Measurements from ENCODE around the gene PCBP3.

The PCBP3 gene

DNA sequence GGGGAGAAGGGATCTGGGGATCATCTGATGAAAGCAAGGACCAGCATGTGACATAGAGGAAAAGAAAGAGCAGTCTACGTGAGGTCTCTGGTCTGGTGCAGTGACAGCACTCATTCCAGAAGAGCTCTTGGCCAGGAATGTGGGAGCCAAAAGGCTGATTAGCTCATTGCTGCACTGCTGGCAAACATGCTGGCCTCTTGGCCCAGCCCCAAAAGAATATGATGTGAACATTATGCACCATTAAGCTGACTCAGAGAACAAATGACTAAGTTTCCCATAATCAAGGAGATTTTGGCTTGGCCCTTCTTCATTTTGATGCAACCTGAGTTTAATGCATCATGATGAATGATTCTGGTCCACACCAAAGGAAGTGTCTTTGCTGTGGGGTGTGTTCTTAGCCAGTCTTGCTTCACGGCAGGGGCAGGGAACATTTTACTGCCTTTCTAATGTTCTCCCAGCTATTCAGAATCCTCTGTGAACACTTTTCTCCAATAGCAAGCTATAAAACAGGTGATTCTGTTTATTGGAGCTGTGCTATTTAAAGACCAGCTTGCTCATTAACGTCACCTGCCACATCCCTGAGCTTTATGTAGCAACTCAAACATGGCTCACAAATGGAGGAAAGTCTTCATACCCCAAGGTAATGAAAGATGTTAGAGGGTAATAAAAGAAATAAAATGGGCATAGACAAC is 55.1 kb downstream of the PCBP3 start:
- TF ChIP-seq, protein P1, sequence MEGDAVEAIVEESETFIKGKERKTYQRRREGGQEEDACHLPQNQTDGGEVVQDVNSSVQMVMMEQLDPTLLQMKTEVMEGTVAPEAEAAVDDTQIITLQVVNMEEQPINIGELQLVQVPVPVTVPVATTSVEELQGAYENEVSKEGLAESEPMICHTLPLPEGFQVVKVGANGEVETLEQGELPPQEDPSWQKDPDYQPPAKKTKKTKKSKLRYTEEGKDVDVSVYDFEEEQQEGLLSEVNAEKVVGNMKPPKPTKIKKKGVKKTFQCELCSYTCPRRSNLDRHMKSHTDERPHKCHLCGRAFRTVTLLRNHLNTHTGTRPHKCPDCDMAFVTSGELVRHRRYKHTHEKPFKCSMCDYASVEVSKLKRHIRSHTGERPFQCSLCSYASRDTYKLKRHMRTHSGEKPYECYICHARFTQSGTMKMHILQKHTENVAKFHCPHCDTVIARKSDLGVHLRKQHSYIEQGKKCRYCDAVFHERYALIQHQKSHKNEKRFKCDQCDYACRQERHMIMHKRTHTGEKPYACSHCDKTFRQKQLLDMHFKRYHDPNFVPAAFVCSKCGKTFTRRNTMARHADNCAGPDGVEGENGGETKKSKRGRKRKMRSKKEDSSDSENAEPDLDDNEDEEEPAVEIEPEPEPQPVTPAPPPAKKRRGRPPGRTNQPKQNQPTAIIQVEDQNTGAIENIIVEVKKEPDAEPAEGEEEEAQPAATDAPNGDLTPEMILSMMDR (conservative IDR thresholded peaks at IDR 0.05; ENCODE audit: low read depth, low read length) = no peak
- Histone ChIP-seq H3K4me2 (no peak overlapping the region), H3K4me3 (IDR thresholded peaks at IDR 0.05; ENCODE audit: insufficient read depth, low read depth, low read length) (no peak overlapping the region), H3K79me2 (ENCODE audit: insufficient read depth, low read depth) (no peaks in the 10 kb centered on the region), H3K9ac (no peak overlapping the region), H2AFZ (ENCODE audit: low read depth) (no peak overlapping the region), H3K27ac (no peak overlapping the region), H3K4me1 (ENCODE audit: low read depth, poor library complexity, severe bottlenecking) (no peaks in the 10 kb centered on the region), H3K36me3 (ENCODE audit: insufficient read depth) (no peaks in the 10 kb centered on the region), H3K27me3 (ENCODE audit: insufficient read depth, low read depth) (peaks cover 25% of the 10 kb centered on the region), H4K20me1 (ENCODE audit: insufficient read depth) (no peaks in the 10 kb centered on the region)

DNA sequence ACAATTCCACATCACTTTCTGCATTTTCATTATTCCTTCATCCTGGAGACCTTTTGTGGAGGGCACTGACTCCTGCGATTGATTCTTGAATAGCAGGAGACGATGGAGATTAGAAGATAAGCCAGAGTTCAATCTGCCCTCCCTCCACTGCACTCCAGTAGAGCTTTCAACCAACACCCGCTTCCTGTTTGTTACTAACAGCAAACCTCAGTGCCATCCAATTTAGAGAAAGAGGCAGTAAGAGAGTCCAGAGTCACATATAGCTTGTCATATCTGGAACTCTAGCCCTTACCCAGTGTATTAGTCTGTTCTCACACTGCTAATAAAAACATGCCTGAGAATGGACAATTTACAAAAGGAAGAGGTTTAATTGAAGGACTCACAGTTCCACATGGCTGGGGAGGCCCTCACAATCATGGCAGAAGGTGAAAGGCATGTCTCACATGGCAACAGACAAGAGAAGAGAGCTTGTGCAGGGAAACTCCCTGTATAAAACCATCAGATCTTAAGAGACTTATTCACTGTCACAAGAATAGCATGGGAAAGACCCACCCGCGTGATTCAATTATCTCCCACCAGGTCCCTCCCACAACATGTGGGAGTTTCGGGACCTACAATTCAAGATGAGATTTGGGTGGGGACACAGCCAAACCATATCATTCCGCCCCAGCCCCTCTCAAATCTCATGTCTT is 55.9 kb downstream of the PCBP3 start:
- Histone ChIP-seq H3K36me3 (ENCODE audit: insufficient read depth) (no peaks in the 10 kb centered on the region), H3K4me1 (ENCODE audit: low read depth, poor library complexity, severe bottlenecking) (no peaks in the 10 kb centered on the region), H3K4me2 (no peak overlapping the region), H3K4me3 (IDR thresholded peaks at IDR 0.05; ENCODE audit: insufficient read depth, low read depth, low read length) (no peak overlapping the region), H3K79me2 (ENCODE audit: insufficient read depth, low read depth) (no peaks in the 10 kb centered on the region), H3K9ac (no peak overlapping the region), H3K27me3 (ENCODE audit: insufficient read depth, low read depth) (peaks cover 25% of the 10 kb centered on the region), H2AFZ (ENCODE audit: low read depth) (no peak overlapping the region), H3K27ac (no peak overlapping the region), H4K20me1 (ENCODE audit: insufficient read depth) (no peaks in the 10 kb centered on the region)
- TF ChIP-seq, protein P1 (conservative IDR thresholded peaks at IDR 0.05; ENCODE audit: low read depth, low read length) = no peak

DNA sequence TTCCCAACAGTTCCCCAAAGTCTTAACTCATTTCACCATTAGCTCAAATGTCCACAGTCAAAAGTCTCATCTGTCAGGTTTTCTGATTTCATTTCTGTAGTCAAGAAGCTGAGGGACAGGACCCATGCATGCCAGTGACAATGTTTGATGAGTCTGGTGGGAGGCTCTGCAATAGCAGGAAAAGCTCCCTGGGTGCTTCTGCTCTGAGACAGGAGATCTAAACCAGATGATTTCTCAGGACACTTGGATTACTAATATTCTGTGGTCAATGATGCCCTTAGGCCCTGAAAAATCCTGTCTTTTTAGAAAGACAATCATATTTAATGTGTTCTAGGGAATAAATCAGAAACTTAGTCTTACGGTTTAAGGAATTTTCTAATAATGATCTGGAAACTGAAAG is 56.4 kb downstream of the PCBP3 start:
- no peaks in the 10 kb centered on the region for H3K79me2 ChIP-seq (ENCODE audit: insufficient read depth, low read depth)
- no peak overlapping the region for H2AFZ ChIP-seq (ENCODE audit: low read depth)
- peaks cover 25% of the 10 kb centered on the region for H3K27me3 ChIP-seq (ENCODE audit: insufficient read depth, low read depth)
- no peaks in the 10 kb centered on the region for H3K4me1 ChIP-seq (ENCODE audit: low read depth, poor library complexity, severe bottlenecking)
- no peaks in the 10 kb centered on the region for H3K36me3 ChIP-seq (ENCODE audit: insufficient read depth)
- TF ChIP-seq, protein P1 (conservative IDR thresholded peaks at IDR 0.05; ENCODE audit: low read depth, low read length) = no peak
- H3K4me3 ChIP-seq (IDR thresholded peaks at IDR 0.05; ENCODE audit: insufficient read depth, low read depth, low read length) = no peak overlapping the region
- H4K20me1 ChIP-seq (ENCODE audit: insufficient read depth) = no peaks in the 10 kb centered on the region
- no peak overlapping the region for H3K9ac ChIP-seq
- H3K4me2 ChIP-seq = no peak overlapping the region
- H3K27ac ChIP-seq = no peak overlapping the region

DNA sequence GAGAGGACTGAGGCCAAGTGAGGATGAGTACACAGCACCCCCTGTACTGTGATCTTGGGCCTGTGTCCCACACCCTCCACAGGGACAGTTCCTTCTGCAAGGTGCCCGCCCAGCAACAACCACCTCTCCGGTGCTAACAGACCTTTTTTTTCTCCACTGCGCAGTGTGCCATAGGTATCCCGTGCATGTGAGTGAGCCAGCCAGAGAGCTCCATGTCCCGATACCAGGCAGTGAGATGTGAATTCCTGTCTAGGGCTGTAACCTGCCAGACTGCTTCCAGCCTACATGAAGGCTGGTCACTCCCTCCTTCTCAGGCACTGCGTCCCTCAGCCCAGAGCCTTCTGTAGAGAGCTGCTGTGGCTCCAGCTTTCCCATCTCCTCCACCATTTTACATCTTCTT is 56.9 kb downstream of the PCBP3 start:
- no peak overlapping the region for H3K27ac ChIP-seq
- H3K4me3 ChIP-seq (IDR thresholded peaks at IDR 0.05; ENCODE audit: insufficient read depth, low read depth, low read length) = no peak overlapping the region
- TF ChIP-seq, protein P1 (conservative IDR thresholded peaks at IDR 0.05; ENCODE audit: low read depth, low read length) = no peak
- H3K4me1 ChIP-seq (ENCODE audit: low read depth, poor library complexity, severe bottlenecking) = no peaks in the 10 kb centered on the region
- H3K36me3 ChIP-seq (ENCODE audit: insufficient read depth) = no peaks in the 10 kb centered on the region
- no peak overlapping the region for H2AFZ ChIP-seq (ENCODE audit: low read depth)
- H3K27me3 ChIP-seq (ENCODE audit: insufficient read depth, low read depth) = peaks cover 25% of the 10 kb centered on the region
- H3K79me2 ChIP-seq (ENCODE audit: insufficient read depth, low read depth) = no peaks in the 10 kb centered on the region
- no peak overlapping the region for H3K9ac ChIP-seq
- H4K20me1 ChIP-seq (ENCODE audit: insufficient read depth) = no peaks in the 10 kb centered on the region
- no peak overlapping the region for H3K4me2 ChIP-seq
